ENCODE results near the gene LILRB4.
"Not testable (repeated sequence)": the region's sequence is repeated elsewhere in the genome, so short reads cannot be mapped to it uniquely, and the experiment has no call there.

The LILRB4 gene

GRCh38 chr19:54648129-54648528 lies 14.7 kb upstream of the LILRB4 start:
- H3K4me3 ChIP-seq (ENCODE audit: low read depth, low read length) = no peak overlapping the region

DNA sequence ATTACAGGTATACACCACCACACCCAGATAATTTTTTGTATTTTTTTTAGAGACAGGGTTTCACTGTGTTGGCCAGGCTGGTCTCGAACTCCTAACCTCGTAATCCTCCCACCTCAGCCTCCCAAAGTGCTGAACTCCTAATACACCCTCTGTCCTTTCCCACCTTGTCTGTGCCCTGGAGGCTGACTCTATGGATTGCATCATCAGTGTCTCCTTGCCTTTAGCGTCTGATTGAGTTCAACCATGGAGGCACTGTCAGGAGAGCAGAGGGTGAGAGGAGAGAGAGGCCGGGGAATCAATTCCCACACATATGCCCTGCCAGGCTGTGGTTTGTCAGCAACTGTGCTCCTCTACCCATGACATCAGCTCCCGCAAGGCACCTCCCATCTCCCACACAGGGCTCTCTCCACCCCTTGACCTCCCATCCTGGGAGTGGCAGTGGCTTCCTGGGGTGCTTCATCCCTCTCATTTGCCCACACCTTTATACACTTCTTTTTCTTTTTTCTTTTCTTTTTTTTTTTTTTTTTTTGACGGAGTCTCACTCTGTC lies 12.6 kb upstream of the LILRB4 start:
- no peak overlapping the region for H3K4me3 ChIP-seq (ENCODE audit: low read depth, low read length)

GRCh38 chr19:54653181-54653809 lies 9.5 kb upstream of the LILRB4 start:
- H3K4me3 ChIP-seq (ENCODE audit: low read depth, low read length) = no peak overlapping the region

GRCh38 chr19:54654447-54655321 lies 8.1 kb upstream of the LILRB4 start:
- no peak overlapping the region for H3K4me3 ChIP-seq (ENCODE audit: low read depth, low read length)

DNA sequence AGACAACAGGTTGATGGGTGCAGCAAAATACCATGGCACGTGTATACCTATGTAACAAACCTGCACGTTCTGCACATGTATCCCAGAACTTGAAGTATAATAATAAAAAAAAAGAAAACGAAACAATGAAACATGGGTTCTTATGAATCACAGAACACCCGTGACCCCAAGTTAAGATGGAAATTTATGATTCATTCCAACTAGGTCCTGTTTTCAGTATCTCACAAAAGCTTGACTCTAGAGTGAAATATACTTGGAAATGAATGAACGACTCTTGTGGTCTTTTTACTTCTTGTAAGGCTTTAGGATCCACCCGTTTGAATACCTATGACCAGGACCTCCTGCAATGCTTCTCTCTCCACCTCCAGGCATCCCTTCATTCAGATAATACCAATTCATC lies 3.5 kb upstream of the LILRB4 start:
- H3K4me3 ChIP-seq (ENCODE audit: low read depth, low read length) = no peak overlapping the region

- H3K4me3 ChIP-seq (ENCODE audit: low read depth, low read length) = no peak overlapping the region
Observed at GRCh38 chr19:54660306-54660705, 2.5 kb upstream of the LILRB4 start.

- no peak overlapping the region for H3K4me3 ChIP-seq (ENCODE audit: low read depth, low read length)
Observed at GRCh38 chr19:54660964-54661363, 1.8 kb upstream of the LILRB4 start.

GRCh38 chr19:54661846-54662481 lies 821 bp upstream of the LILRB4 start:
- H3K4me3 ChIP-seq (ENCODE audit: low read depth, low read length) = no peak overlapping the region

DNA sequence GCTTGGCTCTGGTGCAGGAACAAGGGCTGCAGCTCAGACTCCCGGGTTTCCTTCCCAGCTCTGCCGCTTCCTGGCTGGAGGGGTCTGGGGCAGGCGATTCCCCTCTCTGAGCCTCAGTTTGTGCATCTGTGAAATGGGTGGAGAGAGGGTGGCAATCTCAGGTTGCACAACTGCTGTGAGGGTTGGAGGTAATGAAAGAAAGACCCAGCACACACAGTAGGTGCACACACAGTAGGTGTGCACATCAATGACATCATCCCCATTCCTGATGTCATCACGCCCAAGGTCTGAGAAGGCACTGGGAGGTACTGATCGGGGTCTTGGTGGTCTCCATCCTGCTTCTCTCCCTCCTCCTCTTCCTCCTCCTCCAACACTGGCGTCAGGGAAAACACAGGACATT lies 2.7 kb downstream of the LILRB4 start:
- no peak overlapping the region for H3K4me3 ChIP-seq (ENCODE audit: low read depth, low read length)

- H3K4me3 ChIP-seq (ENCODE audit: low read depth, low read length) = no peak overlapping the region
Observed at GRCh38 chr19:54667217-54667616, 4.4 kb downstream of the LILRB4 start.

GRCh38 chr19:54668353-54668752 lies 5.6 kb downstream of the LILRB4 start:
- H3K4me3 ChIP-seq (ENCODE audit: low read depth, low read length) = no peak overlapping the region

- H3K4me3 ChIP-seq (ENCODE audit: low read depth, low read length) = no peak overlapping the region
Observed at GRCh38 chr19:54670576-54671357, 8.0 kb downstream of the LILRB4 start.

GRCh38 chr19:54673222-54673621 lies 10.4 kb downstream of the LILRB4 start:
- no peak overlapping the region for H3K4me3 ChIP-seq (ENCODE audit: low read depth, low read length)

GRCh38 chr19:54674021-54674617 lies 11.3 kb downstream of the LILRB4 start:
- H3K4me3 ChIP-seq (ENCODE audit: low read depth, low read length) = no peak overlapping the region

DNA sequence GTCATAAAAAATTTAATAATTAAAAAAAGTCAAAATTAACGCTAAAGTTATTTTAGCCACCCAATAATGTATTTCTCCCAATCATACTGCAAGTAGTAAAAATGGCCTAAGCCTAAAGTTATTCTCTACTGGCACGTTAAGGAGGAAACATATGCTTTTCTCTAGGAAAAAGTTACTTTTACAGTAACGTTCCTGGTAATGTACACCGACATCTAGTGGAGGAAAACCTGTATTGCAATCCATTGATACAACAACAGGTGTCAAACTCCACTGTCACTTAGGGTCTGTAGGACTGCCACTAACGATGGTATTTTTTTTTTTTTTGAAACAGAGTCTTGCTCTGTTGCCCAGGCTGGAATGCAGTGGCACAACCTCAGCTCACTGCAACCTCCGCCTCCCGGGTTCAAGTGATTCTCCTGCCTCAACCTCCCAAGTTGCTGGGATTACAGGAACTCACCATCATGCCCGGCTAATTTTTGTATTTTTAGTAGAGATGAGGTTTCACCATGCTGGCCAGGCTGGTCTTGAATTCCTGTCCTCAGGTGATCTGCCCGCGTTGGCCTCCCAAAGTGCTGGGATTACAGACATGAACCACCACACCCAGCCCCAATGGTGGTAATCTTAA lies 13.5 kb downstream of the LILRB4 start:
- H3K4me3 ChIP-seq (ENCODE audit: low read depth, low read length) = not testable (repeated sequence)

DNA sequence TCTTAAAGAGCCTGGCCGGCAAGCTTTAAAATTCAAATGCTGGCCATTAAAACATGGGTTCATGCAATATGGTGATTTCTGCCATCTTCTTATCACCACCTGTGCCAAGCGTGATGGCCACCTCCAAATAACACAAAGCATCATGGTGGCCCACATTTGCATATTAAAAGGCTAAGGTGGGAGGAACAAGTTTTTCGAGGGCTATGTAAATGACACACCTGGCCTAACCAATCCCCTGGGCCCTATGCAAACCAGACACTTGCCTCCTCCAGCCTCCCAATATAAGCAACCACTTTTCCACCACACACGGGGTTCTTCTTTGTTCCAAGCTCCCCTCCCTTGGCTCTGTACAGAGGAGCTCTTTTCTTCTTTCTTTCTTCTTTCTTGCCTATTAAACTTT lies 14.4 kb downstream of the LILRB4 start:
- no peak overlapping the region for H3K4me3 ChIP-seq (ENCODE audit: low read depth, low read length)

DNA sequence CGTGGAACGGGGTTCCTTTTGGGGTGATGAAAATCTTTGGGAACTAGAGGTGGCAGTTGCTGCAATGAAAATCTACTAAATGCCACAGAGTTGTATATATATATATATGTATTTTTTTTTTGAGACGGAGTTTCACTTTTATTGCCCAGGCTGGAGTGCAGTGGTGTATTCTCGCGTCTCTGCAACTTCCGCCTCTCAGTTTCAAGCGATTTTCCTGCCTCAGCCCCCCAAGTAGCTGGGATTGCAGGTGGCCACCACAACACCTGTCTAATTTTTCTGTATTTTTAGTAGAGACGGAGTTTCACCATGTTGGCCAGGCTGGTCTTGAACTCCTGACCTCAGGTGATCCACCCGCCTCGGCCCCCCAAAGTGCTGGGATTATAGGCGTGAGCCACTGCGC lies 18.8 kb downstream of the LILRB4 start:
- H3K4me3 ChIP-seq (ENCODE audit: low read depth, low read length) = not testable (repeated sequence)

GRCh38 chr19:54682306-54682856 lies 19.6 kb downstream of the LILRB4 start:
- H3K4me3 ChIP-seq (ENCODE audit: low read depth, low read length) = no peak overlapping the region

GRCh38 chr19:54684527-54684926 lies 21.7 kb downstream of the LILRB4 start:
- H3K4me3 ChIP-seq (ENCODE audit: low read depth, low read length) = no peak overlapping the region

All from iPS-11a (cell line).